ENCODE results near the gene UBE2K.
"Not testable (repeated sequence)": the region's sequence is repeated elsewhere in the genome, so short reads cannot be mapped to it uniquely, and the experiment has no call there.

The UBE2K gene

GRCh38 chr4:39759569-39759968, 61.6 kb downstream of the UBE2K start:
- peaks cover 7% of the 10 kb centered on the region for H3K79me2 ChIP-seq (ENCODE audit: control insufficient read depth, insufficient read depth, low read length, unreplicated experiment)
- H3K36me3 ChIP-seq (ENCODE audit: insufficient read depth, low read length) = peaks cover 38% of the 10 kb centered on the region
- no peak overlapping the region for H2AFZ ChIP-seq (ENCODE audit: low read length, unreplicated experiment)
- H3K27me3 ChIP-seq (ENCODE audit: insufficient read depth, low read length) = no peaks in the 10 kb centered on the region
- no peak overlapping the region for H3K27ac ChIP-seq (ENCODE audit: low read depth, low read length)
- no peaks in the 10 kb centered on the region for H3K4me1 ChIP-seq (ENCODE audit: control insufficient read depth, insufficient read depth, low read length, unreplicated experiment)
- no peak overlapping the region for H3K4me3 ChIP-seq (ENCODE audit: low read depth, low read length)

DNA sequence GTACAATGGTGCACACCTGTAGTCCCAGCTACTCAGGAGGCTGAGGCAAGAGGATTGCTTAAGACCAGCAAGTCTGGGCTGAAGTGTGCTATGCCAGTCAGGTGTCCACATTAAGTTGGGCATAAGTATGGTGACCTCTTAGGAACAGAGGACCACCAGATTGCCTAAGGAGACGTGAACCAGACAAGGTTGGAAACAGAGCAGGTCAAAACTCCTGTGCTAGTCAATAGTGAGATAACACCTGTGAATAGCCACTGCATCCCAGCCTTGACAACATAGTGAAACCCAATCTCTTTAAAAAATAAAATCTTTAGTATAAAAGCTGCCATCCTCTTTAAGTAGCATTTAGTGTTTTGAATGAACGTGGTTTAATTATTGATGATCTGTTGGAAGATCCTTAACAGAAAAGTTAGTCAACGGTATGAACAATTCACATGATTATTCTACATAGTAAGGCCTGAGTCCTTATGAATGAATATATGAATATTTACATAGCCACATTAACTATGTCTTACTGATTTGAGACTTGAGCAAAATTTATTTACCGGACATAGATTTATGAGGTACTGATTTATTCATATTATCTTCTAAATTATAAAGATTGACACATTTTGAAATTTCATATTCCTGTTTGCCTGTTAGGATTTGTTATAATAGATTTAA, 63.2 kb downstream of the UBE2K start:
- no peak overlapping the region for H3K4me3 ChIP-seq (ENCODE audit: low read depth, low read length)
- no peaks in the 10 kb centered on the region for H3K4me1 ChIP-seq (ENCODE audit: control insufficient read depth, insufficient read depth, low read length, unreplicated experiment)
- H3K27ac ChIP-seq (ENCODE audit: low read depth, low read length) = no peak overlapping the region
- H2AFZ ChIP-seq (ENCODE audit: low read length, unreplicated experiment) = no peak overlapping the region
- no peaks in the 10 kb centered on the region for H3K27me3 ChIP-seq (ENCODE audit: insufficient read depth, low read length)
- H3K79me2 ChIP-seq (ENCODE audit: control insufficient read depth, insufficient read depth, low read length, unreplicated experiment) = peaks cover 12% of the 10 kb centered on the region
- H3K36me3 ChIP-seq (ENCODE audit: insufficient read depth, low read length) = peaks cover 39% of the 10 kb centered on the region

DNA sequence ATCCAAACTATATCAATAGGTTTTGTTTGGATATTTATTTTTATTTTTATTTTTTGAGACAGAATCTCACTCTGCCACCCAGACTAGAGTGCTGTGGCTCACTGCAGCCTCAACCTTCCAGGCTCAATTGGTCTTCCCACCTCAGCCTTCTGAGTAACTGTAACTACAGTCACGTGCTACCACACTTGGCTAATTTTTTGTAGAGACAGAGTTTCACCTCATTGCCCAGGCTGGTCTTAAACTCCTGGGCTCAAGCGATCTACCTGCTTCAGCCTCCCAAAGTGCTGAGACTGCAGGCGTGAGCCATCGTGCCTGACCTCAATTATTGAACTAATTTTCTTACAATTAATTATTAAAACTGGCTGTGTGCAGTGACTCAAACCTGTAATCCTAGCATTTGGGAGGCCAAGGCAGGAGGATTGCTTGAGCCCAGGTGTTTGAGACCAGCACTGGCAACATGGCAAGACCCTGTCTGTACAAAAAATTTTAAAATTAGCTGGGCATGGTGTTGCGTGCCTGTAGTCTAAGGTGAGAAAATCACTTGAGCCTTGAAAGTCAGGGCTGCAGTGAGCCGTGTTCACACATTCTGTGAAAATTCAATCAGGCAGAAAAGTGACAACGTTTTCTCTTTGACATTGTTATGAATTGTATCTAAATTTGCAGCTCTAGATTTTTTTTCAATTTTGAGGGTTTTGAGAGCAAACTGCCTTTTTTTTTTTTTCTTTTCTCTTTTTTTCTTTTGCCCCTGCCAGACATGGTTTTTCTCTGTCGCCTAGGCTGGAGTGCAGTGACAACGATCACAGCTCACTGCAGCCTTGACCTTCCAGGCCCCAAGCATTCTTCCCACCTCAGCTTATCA, 66.0 kb downstream of the UBE2K start:
- Histone ChIP-seq H2AFZ (ENCODE audit: low read length, unreplicated experiment) (no peak overlapping the region), H3K27me3 (ENCODE audit: insufficient read depth, low read length) (no peaks in the 10 kb centered on the region), H3K4me3 (ENCODE audit: low read depth, low read length) (no peak overlapping the region), H3K4me1 (ENCODE audit: control insufficient read depth, insufficient read depth, low read length, unreplicated experiment) (no peaks in the 10 kb centered on the region), H3K27ac (ENCODE audit: low read depth, low read length) (no peak overlapping the region), H3K79me2 (ENCODE audit: control insufficient read depth, insufficient read depth, low read length, unreplicated experiment) (peaks cover 13% of the 10 kb centered on the region), H3K36me3 (ENCODE audit: insufficient read depth, low read length) (peaks cover 23% of the 10 kb centered on the region)

DNA sequence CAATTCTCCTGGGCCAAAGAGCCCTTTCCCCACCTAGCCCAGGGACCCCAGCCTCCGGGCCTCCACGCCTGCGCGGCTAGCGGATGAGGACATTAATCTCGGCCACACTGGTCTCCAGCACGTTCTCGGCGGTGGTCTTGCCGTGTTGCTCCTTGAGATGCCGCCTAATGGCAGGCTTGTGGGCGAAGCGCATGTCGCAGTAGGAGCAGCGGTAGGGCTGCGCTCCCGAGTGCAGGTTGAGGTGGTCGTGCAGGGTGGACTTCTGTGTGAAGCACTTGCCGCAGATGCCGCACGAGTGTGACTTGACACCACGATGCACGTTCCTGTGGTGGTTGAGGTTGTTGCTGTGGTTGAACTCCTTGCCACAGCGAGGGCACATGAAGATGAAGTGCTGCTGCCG, 72.1 kb downstream of the UBE2K start:
- Histone ChIP-seq H3K4me1 (ENCODE audit: control insufficient read depth, insufficient read depth, low read length, unreplicated experiment) (no peaks in the 10 kb centered on the region), H3K36me3 (ENCODE audit: insufficient read depth, low read length) (peaks cover 21% of the 10 kb centered on the region), H3K27ac (ENCODE audit: low read depth, low read length) (no peak overlapping the region), H3K79me2 (ENCODE audit: control insufficient read depth, insufficient read depth, low read length, unreplicated experiment) (peaks cover 6% of the 10 kb centered on the region), H3K27me3 (ENCODE audit: insufficient read depth, low read length) (no peaks in the 10 kb centered on the region), H3K4me3 (ENCODE audit: low read depth, low read length) (no peak overlapping the region), H2AFZ (ENCODE audit: low read length, unreplicated experiment) (no peak overlapping the region)

- no peaks in the 10 kb centered on the region for H3K27me3 ChIP-seq (ENCODE audit: insufficient read depth, low read length)
- no peaks in the 10 kb centered on the region for H3K4me1 ChIP-seq (ENCODE audit: control insufficient read depth, insufficient read depth, low read length, unreplicated experiment)
- H2AFZ ChIP-seq (ENCODE audit: low read length, unreplicated experiment) = no peak overlapping the region
- no peak overlapping the region for H3K4me3 ChIP-seq (ENCODE audit: low read depth, low read length)
- no peak overlapping the region for H3K27ac ChIP-seq (ENCODE audit: low read depth, low read length)
- H3K36me3 ChIP-seq (ENCODE audit: insufficient read depth, low read length) = peaks cover 19% of the 10 kb centered on the region
- H3K79me2 ChIP-seq (ENCODE audit: control insufficient read depth, insufficient read depth, low read length, unreplicated experiment) = peaks cover 6% of the 10 kb centered on the region
Observed at GRCh38 chr4:39770471-39770870, 72.5 kb downstream of the UBE2K start.

DNA sequence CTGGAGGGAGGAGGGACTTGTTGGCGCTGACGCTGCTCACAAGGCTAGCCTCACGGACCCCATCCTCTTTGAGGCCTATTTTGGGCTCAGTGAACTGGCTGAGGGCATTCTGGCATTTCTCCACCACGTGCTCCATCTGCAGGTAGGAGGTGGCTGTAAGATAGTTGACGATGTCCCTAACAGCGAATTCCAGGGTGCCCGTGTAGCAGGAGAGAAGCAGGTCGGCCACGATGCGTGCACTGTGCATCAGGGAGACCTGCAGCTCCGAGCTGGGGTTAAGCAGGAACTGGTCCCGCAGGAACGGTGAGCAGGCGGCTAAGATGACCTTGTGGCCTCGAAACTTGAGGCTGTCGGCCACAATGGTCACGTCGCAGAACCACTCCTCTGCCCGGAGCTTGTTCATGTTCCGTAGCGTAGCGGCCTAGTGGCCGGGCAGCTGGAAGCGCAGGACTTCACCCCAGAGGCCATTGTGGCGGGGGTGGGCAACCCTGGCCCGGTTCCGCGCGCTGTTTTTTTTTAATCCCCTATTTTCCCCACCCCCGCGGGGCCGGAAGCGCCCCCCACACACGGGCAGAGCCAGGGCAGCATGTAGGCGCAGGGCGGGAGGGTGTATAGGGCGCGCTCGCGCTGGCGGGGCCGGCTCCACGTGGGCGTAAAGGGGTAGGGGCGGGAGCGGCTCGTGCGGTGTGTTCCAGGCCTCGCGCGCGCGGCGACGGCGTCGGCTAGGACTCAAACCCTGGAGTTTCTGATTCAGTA, 73.2 kb downstream of the UBE2K start:
- Histone ChIP-seq H3K36me3 (ENCODE audit: insufficient read depth, low read length) (peaks cover 13% of the 10 kb centered on the region), H3K4me3 (ENCODE audit: low read depth, low read length) (no peak overlapping the region), H3K27ac (ENCODE audit: low read depth, low read length) (no peak overlapping the region)

DNA sequence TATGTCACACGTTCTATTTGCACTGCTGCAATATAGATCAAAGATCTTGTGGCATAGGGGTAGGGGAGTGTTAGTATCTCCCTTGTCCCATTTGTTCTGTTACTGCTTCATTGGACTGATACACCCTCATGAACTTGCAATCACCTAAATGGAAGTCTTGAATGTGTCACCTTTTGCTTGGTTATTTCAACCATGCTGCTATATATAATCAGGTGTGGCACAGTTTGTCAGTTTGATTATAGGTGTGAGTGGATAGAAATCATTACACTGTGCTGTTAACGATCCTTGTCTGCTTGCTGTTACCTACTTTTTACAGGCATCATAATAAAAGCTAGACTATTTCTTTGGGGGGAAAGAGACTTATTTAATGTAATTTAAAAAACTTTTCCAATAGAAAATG, 84.1 kb downstream of the UBE2K start:
- H3K27me3 ChIP-seq (ENCODE audit: insufficient read depth, low read length); H3K4me3 ChIP-seq (ENCODE audit: low read depth, low read length); H3K79me2 ChIP-seq (ENCODE audit: control insufficient read depth, insufficient read depth, low read length, unreplicated experiment); H2AFZ ChIP-seq (ENCODE audit: low read length, unreplicated experiment); H3K27ac ChIP-seq (ENCODE audit: low read depth, low read length); H3K4me1 ChIP-seq (ENCODE audit: control insufficient read depth, insufficient read depth, low read length, unreplicated experiment): not testable (repeated sequence)
- H3K36me3 ChIP-seq (ENCODE audit: insufficient read depth, low read length) = peaks cover 20% of the 10 kb centered on the region

More for the DNA sequence above, 73.2 kb downstream of the UBE2K start:
- Histone ChIP-seq H3K27me3 (ENCODE audit: insufficient read depth, low read length) (no peaks in the 10 kb centered on the region), H3K79me2 (ENCODE audit: control insufficient read depth, insufficient read depth, low read length, unreplicated experiment) (peaks cover under 1% of the 10 kb centered on the region), H2AFZ (ENCODE audit: low read length, unreplicated experiment) (no peak overlapping the region), H3K4me1 (ENCODE audit: control insufficient read depth, insufficient read depth, low read length, unreplicated experiment) (no peaks in the 10 kb centered on the region)

- H2AFZ ChIP-seq (ENCODE audit: low read length, unreplicated experiment) = no peak overlapping the region
- H3K79me2 ChIP-seq (ENCODE audit: control insufficient read depth, insufficient read depth, low read length, unreplicated experiment) = no peaks in the 10 kb centered on the region
- no peak overlapping the region for H3K27ac ChIP-seq (ENCODE audit: low read depth, low read length)
- no peaks in the 10 kb centered on the region for H3K27me3 ChIP-seq (ENCODE audit: insufficient read depth, low read length)
- peaks cover 5% of the 10 kb centered on the region; the same call in 1 of the 2 replicates for H3K36me3 ChIP-seq (ENCODE audit: insufficient read depth, low read length)
- H3K4me1 ChIP-seq (ENCODE audit: control insufficient read depth, insufficient read depth, low read length, unreplicated experiment) = no peaks in the 10 kb centered on the region
- H3K4me3 ChIP-seq (ENCODE audit: low read depth, low read length) = no peak overlapping the region
Observed at GRCh38 chr4:39785083-39785482, 87.1 kb downstream of the UBE2K start.

DNA sequence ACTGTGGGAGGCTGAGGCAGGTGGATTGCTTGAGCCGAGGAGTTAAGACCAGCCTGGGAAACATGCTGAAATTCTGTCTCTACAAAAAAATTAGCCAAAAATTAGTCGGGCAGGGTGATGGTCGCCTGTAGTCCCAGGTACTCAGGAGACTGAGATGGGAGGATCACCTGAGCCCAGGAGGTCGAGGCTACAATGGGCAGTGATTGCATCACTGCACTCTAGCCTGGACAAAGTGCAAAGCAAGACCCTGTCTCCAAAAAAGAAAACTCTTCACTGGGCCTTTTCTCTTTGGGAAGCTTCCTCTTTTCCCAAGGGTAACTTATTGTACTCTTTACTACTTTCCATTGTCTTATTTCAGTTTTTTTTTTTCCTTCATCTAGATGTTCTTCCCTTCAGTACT, 88.9 kb downstream of the UBE2K start:
- Histone ChIP-seq H3K36me3 (ENCODE audit: insufficient read depth, low read length) (no peaks in the 10 kb centered on the region), H3K4me3 (ENCODE audit: low read depth, low read length) (no peak overlapping the region), H3K27me3 (ENCODE audit: insufficient read depth, low read length) (no peaks in the 10 kb centered on the region), H3K27ac (ENCODE audit: low read depth, low read length) (no peak overlapping the region), H3K4me1 (ENCODE audit: control insufficient read depth, insufficient read depth, low read length, unreplicated experiment) (no peaks in the 10 kb centered on the region), H3K79me2 (ENCODE audit: control insufficient read depth, insufficient read depth, low read length, unreplicated experiment) (no peaks in the 10 kb centered on the region), H2AFZ (ENCODE audit: low read length, unreplicated experiment) (no peak overlapping the region)

DNA sequence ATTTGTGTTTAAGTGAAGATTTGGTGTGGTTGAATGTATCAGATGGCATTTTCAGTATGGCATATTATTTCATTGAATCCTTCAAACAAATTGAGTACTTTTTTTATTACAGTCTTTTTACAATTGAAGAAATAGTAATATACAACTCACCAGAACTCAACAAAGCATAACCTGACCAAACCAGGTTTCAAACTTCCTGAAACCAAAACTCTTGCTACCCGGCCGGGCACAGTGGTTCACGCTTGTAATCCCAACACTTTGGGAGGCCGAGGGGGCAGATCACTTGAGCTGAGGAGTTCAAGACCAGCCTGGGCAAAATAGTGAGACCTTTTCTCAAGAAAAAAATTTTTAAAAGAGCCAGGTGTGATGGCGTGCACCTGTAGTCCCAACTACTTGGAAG, 94.2 kb downstream of the UBE2K start:
- no peak overlapping the region for H3K4me3 ChIP-seq (ENCODE audit: low read depth, low read length)
- no peak overlapping the region for H2AFZ ChIP-seq (ENCODE audit: low read length, unreplicated experiment)
- no peak overlapping the region for H3K27ac ChIP-seq (ENCODE audit: low read depth, low read length)
- H3K79me2 ChIP-seq (ENCODE audit: control insufficient read depth, insufficient read depth, low read length, unreplicated experiment) = no peaks in the 10 kb centered on the region
- H3K27me3 ChIP-seq (ENCODE audit: insufficient read depth, low read length) = no peaks in the 10 kb centered on the region
- no peaks in the 10 kb centered on the region for H3K4me1 ChIP-seq (ENCODE audit: control insufficient read depth, insufficient read depth, low read length, unreplicated experiment)
- H3K36me3 ChIP-seq (ENCODE audit: insufficient read depth, low read length) = no peaks in the 10 kb centered on the region

All from ACC112 (cell line).